ENCODE measurements around the gene LARP1.
"Not testable (repeated sequence)": the region's sequence is repeated elsewhere in the genome, so short reads cannot be mapped to it uniquely, and the experiment has no call there.

The LARP1 gene

DNA sequence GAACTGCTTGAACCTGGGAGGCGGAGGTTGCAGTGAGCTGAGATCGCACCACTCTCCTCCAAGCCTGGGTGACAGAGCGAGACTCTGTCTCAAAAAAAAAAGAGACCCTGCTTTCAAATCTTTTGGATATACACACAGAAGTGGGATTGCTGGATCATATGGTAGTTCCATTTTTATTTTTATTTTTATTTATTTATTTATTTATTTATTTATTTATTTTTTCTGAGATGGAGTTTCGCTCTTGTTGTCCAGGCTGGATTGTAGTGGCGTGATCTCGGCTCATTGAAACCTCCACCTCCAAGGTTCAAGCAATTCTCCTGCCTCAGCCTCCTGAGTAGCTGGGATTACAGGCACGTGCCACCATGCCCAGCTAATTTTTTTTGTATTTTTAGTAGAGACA lies 19.8 kb upstream of the LARP1 start:
- DNase-seq = not testable (repeated sequence)

DNA sequence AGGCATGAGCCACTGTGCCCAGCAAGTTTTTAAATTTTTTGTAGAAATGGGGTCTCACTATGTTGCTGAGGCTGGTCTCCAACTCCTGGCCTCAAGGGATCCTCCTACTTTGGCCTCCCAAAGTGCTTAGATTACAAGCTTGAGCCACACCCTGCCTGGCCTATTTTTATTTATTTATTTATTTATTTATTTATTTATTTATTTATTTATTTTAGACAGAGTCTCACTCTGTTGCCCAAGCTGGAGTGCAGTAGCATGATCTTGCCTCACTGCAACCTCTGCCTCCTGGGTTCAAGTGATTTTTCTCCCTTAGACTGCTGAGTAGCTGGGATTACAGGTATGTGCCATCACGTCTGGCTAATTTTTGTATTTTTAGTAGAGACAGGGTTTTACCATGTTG lies 18.8 kb upstream of the LARP1 start:
- not testable (repeated sequence) for DNase-seq

DNA sequence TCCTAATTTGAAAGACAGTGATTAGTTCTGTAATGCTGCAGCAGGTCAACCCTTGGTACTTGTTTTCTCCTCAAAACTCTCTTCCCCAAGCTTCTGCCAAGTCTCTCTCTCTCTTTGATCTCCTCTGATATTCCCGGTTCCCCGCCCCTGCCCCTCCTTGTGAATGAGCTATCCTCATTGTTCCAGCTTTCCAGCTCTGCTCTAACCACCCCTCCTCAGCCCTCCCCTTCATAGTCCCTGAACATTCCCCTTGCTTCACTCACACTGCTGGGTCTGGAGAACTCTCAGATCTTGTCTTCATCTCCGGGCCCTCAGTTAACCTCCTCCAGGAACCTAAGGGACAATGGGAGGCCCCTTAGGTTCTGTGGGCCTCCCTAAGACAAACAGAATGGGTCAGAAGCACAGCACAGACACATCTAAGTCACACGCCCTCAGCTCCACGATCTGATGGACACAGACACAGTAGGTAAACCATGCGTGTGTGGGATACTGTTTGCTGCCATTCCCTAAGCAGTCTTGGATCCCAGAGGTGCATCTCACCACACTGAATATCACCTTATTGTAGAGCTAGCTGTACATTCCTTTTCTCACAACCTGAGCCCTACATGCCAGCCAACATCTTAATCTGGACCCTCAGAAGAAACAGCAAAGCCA lies 17.4 kb upstream of the LARP1 start:
- no peak for DNase-seq

DNA sequence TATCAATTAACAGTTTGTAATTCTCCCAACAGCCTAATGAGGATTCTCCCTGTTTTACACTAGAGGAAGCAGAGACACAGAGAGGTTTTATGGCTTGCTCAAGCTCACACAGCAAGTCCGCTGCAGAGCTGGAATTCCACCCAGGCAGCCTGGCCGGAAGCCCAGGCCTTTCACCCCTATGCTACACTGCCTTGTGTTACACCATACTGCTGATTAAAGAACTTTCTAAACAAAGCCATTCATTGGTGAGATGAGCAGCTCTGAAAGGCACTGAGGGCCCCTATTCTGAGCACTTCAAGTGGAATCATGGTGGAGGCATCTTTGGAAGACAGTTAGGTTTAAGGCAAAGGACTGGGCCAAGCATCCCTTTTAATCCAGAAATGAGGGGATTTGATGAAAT lies 14.7 kb upstream of the LARP1 start:
- DNase-seq = no peak

DNA sequence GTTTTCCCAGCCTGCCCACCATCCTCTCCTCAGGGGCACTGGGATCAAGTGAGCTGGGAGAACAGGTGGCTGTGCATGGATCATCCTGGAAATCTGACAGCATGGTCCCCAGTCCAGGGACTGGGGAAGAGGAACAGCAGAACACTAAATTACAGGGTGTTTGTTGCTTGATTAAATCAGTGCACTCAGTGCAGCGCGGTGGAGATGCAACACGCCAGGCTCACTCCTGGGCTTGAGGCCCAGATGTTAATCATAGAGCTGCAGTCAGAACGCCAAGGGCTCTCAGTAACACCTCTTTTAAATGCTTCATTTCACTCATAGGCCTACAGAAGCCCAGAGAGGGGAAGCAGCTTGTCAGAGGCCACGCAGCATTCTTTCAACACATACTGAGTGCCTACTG lies 14.2 kb upstream of the LARP1 start:
- DNase-seq = no peak

DNA sequence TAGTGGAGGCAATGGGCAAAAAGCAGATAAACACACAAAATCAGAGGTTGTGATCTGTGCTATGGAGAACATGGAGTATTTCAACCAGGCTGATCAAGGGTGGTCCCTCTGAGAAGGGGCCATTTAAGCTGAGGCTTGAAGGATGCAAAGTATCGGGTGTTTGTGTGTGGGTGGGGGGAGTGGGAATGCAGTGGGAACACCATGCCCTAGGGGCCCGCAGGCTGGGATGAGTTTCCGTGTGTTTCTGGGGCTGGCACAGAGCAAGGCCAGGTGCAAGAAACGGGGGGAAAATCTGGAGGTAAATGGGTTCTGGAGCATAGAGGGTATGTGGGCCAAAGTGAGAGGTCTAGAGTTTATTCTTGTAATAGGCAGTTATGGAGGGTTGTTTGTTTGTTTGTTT lies 13.8 kb upstream of the LARP1 start:
- no peak for DNase-seq

DNA sequence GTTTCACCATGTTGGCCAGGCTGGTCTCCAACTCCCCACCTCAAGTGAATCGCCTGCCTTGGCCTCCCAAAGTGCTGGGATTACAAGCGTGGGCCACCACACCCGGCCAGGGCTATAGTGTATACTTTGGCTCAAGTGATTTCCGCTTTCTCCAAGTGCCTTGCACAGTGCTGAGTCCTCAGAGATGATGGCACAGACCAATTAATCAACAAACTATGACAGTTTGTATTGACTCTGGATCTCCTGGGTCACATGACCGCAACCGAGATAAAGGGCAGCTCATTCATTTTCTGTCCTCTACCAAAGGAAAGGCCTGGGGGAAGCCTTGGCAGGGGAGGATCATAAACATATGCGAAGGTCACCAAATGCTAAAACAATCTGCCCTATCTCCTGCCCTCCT lies 11.4 kb upstream of the LARP1 start:
- DNase-seq = no peak

DNA sequence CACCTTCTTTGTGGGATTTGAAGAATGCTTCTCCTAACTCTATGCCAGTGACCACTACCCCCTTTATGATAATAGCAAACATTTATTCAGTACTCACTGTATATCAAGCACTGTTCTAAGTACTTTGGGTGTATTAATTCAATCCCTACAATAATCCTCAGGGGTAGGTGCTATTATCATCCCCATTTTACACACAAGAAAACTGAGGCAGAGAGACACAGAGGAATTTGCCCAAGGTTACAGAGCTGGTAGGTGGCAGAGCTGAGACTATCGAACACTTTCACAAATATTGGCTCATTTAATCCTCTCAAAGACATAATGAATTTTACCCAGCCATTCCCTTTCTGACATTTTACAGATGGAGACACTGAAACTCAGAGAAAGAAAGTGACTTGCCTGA lies 9.8 kb upstream of the LARP1 start:
- no peak for DNase-seq

DNA sequence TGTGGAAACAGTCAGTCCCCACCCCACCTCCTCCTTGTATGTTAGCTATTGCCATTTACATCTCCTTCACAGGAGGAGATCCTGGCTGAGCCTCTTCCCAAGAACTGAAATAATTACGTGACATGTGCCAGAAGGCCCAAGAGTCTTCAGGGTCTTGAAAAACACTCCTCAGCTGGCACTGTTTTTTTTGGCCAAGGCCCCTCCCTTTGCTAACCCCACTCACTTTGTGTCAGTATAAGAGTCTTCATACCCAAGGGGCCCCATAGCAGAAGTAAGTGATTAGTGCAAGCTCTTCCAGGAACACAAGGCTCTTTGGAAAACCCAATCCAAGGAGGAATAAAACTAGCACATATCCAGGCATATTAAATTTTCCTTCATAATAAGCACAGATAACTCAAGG lies 5.7 kb upstream of the LARP1 start:
- DNase-seq = no peak

DNA sequence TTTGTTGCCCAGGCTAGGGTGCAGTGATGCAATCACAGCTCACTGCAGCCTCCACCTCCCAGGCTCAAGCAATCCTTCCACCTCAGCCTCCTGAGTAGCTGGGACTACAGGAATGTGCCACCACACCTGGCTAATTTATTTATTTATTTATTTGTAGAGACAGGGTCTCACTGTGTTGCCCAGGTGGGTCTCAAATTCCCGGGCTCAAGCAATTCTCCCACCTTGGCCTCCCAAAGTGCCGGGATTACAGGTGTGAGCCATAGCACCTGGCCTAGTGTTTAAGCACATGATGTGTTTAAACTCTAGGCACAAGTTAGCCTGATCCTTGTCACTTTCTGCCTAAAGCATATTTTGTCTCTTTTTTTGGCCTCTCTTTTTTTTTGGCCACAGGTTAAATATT lies 4.5 kb upstream of the LARP1 start:
- DNase-seq = not testable (repeated sequence)

DNA sequence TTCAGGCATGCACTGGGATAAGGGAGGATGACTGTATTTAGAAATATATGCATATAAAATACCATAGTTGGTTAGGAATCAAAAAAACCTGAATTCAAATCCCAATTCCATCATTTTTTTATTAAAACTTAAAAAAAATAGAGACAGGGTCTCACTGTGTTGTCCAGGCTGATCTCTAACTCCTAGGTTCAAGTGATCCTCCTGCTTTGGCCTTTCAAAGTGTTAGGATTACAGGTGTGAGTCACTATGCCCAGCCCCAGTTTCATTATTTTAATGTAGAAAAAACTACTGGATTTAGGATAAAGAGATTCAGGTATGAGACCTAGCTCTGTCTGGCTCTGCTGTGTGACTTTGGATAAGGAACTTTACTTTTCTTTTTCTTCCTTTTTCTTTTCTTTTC lies 3.3 kb upstream of the LARP1 start:
- no peak for DNase-seq

DNA sequence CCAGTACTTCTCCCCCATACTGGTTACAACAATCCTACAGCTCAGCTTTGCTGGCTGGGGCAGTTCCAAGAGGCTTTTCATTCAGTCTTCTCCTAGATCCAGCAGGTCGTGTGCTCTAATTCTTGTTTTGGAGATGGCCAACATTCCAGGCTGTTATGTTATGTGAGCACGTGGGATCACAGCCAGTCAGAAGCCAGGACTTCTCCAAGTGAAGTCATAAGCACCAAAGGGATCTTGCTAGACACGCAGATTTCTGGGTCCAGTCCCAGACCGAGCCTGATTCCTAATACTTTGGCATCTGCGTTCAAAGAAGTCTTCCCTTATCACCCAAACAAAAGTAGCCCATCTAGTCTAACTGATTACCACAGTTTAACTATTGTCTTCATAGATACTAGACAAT lies 1.4 kb upstream of the LARP1 start:
- no peak for DNase-seq

DNA sequence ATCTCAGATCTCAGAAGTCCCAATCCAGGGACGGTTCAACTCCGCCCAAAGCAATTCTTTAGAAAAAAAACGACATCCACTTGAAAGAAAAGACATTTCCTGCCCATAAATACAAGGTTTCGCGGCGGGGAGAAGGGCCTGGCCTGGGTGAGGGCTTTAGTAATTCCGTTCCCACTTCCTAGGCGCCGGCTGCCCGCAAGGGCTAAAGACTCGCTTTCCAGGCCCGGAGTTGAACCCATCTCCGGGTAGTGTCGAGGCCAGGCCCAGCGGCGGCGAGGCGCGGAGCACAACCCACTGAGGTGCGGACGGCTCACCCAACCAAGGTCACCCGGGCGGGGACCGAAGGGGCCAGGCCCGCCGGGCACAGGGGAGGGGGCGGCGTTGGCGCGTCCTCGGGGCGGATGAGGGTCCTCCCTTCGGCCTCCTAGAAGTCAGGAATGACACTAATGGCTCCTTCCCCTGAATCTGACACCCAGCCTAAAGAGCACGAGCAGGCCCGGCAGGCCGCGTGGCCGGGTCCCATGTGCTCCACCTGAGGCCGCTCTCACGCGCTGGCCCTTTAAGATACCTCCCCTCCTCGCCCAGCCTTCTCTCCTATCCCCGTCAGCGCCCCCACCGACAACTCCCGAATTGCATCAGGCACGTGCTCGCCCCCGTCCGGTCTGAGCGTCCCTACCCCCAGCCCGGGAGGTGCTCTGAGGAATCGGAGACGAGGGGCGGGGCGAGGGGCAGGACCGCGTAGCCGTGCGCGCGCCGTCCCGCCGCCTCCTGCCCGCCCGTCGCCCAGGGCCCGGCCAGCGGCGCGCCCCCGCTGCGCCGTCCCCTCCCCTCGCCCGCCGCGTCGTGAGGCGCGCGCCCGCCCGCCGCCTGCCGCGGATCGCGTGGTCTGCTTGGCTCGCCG lies 467 bp upstream of the LARP1 start:
- DNase-seq = peak; percentile 99

DNA sequence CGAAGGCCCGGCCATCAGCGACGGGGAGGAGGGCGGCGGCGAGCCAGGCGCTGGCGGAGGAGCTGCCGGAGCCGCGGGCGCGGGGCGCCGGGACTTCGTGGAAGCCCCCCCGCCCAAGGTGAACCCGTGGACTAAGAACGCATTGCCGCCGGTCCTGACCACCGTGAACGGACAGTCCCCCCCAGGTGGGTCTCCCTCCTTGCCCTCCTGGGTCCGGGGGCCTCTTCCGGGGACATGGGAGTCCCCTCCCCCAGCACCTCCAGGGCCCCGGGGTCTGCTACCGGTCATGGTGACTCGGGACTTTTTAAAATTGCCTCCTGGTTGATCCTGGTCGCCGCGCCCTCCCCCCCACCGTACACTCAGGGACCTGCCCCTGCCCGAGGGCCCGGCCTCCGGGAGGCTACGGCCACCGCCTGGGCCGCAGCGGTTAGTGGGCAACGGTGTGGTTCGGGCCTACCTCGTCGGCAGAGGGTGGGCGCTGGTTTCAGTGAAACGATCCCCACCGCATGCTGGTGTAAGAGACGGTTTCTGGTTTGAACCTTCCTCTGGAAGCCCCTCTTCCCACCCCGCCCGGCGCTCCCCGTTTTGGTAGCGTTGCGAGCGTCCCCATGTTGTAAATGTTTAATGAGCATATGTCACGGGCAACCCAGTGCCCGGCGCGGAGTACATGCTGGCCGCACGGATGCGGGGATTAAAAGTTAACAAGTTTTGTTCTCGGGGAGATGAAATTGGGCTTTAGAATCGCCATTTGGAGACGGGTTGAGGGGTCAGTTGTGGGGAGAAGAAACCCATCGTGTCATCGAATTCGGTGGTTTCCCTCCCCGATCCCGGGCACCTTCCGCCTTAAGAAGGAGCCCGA lies 1.1 kb downstream of the LARP1 start:
- peak; percentile 31 for DNase-seq

DNA sequence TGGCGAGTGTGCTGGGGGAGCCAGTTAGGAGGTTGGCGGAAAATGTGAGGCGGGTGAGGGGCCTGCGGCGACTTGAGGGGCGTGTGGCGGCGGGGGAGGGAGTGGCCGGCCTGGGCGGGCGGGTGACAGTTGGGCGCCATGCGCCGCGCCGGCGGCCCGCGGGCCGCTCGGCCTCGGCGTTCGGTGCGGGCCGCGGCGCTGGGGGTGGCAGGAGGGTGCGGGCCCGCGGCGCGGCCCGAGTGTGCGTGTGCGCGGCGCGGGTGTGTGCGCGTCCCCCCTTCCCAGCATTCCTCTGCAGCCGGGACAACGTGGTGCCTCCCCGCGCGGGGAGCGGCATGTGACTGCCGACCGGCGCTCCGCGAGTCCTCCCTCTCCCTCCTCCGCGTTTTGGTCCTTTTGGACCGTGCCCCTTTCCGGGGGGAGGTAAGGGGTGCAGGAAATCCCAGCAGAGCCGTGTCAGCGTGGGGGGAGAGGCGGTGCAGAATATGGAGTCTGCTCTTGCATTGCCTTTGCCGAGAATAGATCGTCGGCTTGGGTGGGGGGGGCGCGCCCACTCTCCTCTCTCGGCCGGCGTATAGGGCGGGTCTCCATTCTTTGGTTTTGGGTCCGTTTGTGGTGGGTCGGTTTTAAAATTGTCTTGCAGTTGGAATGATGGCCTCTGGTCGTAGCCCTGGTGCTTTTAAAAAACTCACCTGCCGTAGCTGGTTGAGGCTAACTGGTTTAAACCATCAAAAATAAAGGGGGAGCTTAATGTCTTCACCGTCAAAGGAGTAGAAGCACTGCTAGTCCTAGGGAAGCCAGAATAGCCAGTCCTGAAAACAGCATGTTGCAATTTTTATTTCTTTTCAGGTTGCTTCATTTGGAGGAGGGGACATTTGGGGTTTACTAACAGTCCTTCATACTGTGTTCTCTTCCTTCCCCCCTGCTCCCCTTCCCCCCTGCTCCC lies 2.0 kb downstream of the LARP1 start:
- peak; percentile 32 for DNase-seq

DNA sequence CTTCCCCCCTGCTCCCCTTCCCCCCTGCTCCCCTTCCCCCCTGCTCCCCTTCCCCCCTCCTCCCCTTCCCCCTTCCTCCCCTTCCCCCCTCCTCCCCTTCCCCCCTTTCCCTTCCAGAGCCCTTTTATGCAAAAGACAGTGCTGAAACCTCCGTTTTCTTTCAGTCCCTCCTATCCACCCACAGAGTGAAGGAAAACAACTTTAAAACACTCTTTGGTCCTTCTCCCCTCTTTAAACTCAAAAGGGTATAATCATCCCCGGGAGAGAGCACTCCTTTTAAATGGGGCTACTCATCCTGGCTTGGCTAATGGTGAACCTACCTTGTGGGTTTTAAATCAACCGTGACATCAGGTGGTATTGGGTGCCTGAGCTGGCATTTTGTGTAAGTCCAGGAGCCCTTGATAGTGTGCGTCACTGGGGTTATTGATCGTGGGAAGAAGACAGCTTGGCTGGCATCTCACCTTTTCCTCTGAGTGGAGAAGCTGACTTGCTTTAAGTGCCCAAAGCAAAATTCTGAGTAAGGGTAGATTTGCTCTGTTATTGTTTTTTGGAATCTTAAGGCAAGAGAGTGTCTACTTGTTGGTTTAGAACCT lies 2.7 kb downstream of the LARP1 start:
- peak; percentile 53 for DNase-seq

DNA sequence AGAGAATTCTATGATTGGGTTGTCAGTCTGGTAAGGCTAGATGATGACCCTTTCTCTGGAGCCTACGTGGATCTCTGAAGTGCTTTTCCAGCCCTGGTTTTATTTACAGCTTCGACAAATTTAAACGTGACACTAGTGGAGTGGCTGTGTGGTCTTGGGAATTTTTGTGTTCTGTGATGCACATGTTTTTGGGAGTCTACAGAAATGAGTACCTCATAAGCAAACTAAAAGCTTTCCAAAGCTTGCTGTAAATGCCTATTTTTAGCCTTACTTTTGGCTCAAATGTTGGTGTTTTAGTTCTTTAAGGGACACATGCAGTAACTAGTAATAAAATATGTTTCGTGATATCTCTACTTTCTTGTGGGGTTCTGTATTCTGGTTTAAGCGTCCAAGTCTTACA lies 3.3 kb downstream of the LARP1 start:
- no peak for DNase-seq

DNA sequence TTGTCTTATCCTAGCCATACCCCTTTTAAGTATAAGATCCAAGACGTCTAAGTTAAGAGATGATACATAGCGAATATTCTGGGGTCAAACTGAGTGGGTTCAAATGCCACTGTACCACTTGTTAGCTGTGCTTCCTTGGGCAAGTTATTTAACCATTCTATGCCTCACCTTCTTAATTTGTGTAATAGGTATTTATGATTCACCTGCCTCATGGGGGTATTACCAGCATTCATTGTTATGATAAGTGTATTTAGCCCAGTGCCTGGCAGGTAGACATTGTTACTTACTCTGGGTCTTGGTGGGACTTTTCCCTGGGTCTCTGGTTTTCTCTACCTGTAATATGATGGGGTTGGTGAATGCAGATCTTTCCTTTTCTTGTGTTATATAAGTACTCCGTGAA lies 3.8 kb downstream of the LARP1 start:
- no peak for DNase-seq

DNA sequence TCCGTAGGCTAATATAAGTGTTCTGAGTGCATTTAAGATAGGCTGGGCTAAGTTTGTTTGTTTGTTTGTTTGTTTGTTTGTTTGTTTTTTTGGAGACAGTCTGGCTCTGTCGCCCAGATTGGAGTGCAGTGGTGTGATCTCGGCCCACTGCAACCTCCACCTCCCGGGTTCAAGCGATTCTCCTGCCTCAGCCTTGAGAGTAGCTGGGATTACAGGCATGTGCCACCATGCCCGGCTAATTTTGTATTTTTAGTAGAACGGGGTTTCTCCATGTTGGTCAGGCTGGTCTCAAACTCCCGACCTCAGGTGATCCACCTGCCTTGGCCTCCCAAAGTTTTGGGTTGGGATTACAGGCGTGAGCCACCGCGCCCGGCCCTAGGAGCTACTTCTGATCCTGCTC lies 4.7 kb downstream of the LARP1 start:
- not testable (repeated sequence) for DNase-seq

DNA sequence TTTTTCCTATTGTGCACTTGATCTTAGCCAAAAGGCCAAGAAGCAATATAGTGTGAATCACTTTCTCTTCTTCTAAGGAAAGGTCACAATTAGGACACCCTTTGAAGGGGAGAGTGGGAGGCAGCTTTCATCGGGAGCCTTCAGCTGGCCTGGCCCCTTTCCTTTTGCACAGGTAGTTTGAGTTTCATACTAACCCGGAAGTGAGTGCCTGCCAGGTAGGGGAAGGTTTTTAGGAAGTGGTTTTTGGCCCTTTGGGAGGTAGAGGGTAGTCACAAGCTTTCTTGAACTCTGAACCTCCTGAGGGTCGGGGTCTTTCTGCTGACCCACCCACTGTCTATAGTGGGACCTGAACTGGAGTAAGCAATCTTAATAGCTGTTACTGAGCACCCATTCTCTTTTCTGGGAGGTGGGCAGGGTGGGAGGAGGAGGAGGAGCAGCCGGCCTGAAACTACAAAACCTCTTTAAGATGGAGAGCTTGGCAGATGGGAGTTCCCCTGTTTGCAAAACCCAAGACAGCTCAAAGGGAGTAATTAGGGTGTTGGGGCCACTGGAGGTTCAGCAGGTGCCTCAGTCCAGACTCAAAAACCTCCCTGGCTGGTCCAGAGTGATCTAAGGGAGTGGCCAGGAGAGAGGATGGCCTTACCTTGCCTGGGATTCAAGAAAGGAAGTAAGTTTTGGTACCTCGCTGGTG lies 6.0 kb downstream of the LARP1 start:
- no peak for DNase-seq

DNA sequence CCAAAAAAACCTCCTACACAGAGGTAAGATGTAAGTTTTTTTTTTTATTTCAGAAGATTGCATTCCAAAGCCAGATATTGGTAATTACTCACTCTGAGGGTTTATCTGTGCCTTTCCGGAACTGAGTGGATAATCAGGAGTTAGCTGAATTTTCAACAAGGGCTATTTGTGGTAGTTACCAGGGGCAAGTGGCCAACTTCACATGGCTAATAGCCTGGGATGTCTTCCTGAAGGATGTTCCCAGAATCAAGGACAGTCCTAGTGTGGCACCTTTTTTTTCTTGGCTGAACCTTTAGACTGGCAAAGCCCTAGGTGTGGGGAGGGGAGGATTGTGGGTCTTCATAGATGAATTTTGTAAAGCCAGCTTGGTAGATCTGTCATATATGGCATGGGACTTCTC lies 7.1 kb downstream of the LARP1 start:
- no peak for DNase-seq

Measured in NCI-H345 (cell line).